Heart left ventricle (tissue), 16 donors: ENCODE results near the gene LHFPL2. TPM values are rescaled to one million over a fixed set of nuclear protein-coding genes. Genes with fewer than 3 reads are reported as not detected.

Experiments used
- ATAC-seq, 4 donors: fragments of 200-7000 bp; cut with Tn5 transposase; one replicate each; pipeline ENCODE4 v1.9.1; 2020 to 2022; ENCODE audit warnings: moderate library complexity in 4 of 4, mild to moderate bottlenecking in 3 of 4, moderate number of reproducible peaks in 1 of 4
- DNase-seq, 5 donors: peaks; one replicate each; pipeline ENCODE4 v3.0.0-alpha.2; 2020
- H3K27ac ChIP-seq, 12 donors: fragments of 200-600 bp; sonication (generic) in 4 of 12; one replicate each; pipeline versions ENCODE4 v1.5.0 to v1.8.0; 2016 to 2022; ENCODE audit warnings: mild to moderate bottlenecking in 2 of 12
- H3K27me3 ChIP-seq, 9 donors: fragments of 200-600 bp; sonication (generic) in 2 of 9; one replicate each; pipeline versions ENCODE4 v1.5.1 to v1.8.0; 2016 to 2022; ENCODE audit warnings: mild to moderate bottlenecking in 3 of 9
- H3K36me3 ChIP-seq, 9 donors: fragments of 200-600 bp; sonication (generic) in 2 of 9; one replicate each; pipeline versions ENCODE4 v1.5.0 to v1.8.0; 2018 to 2022; ENCODE audit warnings: mild to moderate bottlenecking in 2 of 9
- H3K4me1 ChIP-seq, 12 donors: fragments of 200-600 bp; sonication (generic) in 4 of 12; one replicate each; pipeline versions ENCODE4 v1.5.0 to v1.8.0; 2016 to 2022; ENCODE audit warnings: mild to moderate bottlenecking in 3 of 12
- H3K4me3 ChIP-seq, 12 donors: fragments of 200-600 bp; sonication (generic) in 4 of 12; one replicate each; pipeline versions ENCODE4 v1.5.0 to v1.8.0; 2017 to 2022; ENCODE audit warnings: mild to moderate bottlenecking in 9 of 12, moderate library complexity in 4 of 12
- H3K9me3 ChIP-seq, 12 donors: fragments of 200-600 bp; sonication (generic) in 4 of 12; one replicate each; pipeline versions ENCODE4 v1.5.0 to v1.8.0; 2016 to 2022; ENCODE audit warnings: mild to moderate bottlenecking in 1 of 12
- POLR2A ChIP-seq, 2 donors: fragments of 450-650 bp; IDR thresholded peaks; one replicate each; pipeline ENCODE4 v1.6.1; 2017; ENCODE audit warnings: antibody characterized with exemption in 2 of 2, mild to moderate bottlenecking in 2 of 2, moderate library complexity in 2 of 2
- WGBS, 4 donors: extraction: QIAGEN DNeasy Blood & Tissue Kit in 2 of 4; methylation state at CpG; one replicate each; pipeline versions ENCODE4 v1.1.5 to v1.1.7; 2013 to 2018; 5-methylcytosine and 5-hydroxymethylcytosine counted together
- intact Hi-C, 10 donors: fragments of 100-400 bp; cut with DNase I; formaldehyde crosslinking; loops; one replicate each; pipeline versions ENCODE4 v1.11.1 to v1.14.2; 2022
- polyA plus RNA-seq, 2 donors: library from polyadenylated mRNA; stranded (reverse); fragments of 200-250 nt; gene quantifications; one replicate each; pipeline ENCODE4 v1.2.3, GENCODE V29; 2013
- total RNA-seq, 9 donors: library from RNA; depleted of rRNA in 2 of 9; stranded (reverse); fragments of >200 nt in 2 of 9; fragmentation: NEBNext Ultra II Directional in 3 of 9; extraction: Animal tissue kit (Norgen Biotek cat#: 25700) in 3 of 9; gene quantifications; one replicate each; pipeline versions ENCODE4 v1.1.0 to v1.2.4, GENCODE V29; 2016 to 2023
- TF ChIP-seq, protein P1 (sequence below), 12 donors: fragments of 200-600 bp; sonication (generic) in 4 of 12; IDR thresholded peaks; one replicate each; pipeline versions ENCODE4 v1.5.0 to v1.8.0; 2018 to 2022; ENCODE audit warnings: antibody characterized with exemption in 12 of 12, mild to moderate bottlenecking in 5 of 12
- donor health status: ischemic (EF 13 %, LVEDD 7.1; RV severe dilation, severe dysfunction).
- donor health status: healthy with polysubstance abuse.
- donor health status: DM: no; HTN: yes; CAD: no.
- donor health status: DM: no; HTN: no; CAD: no.
- donor health status: ischemic (EF 25% LVEDD 6.9; RV normal size, moderate dysfunction).
- donor health status: ischemic (EF 25% LVEDD 5.7; RV mildly dilated, moderate dysfunction).
- donor health status: healthy.
- donor health status: DM: yes; HTN: yes; CAD: no.
- donor health status: ischemic (EF 35%, LVEDD 5.7; RV mildly dilated, moderate dysfunction).
- donor health status: nonischemic (EF 11% LVEDD 7.7; RV severe dilation, severe dysfunction).
- donor health status: DM: yes; HTN: yes; CAD: no.
- donor health status: PGD.
- donor health status: ischemic (EF 29% LVEDD 5.4; RV normal size, mild dysfunction).
- donor health status: nonischemic (EF 23%, LVEDD 6.1; RV moderate dilation, normal function).

The LHFPL2 gene
- total and polyA plus RNA-seq, 11 donors = 1.8 to 35.6 (median 10.1) TPM

DNA sequence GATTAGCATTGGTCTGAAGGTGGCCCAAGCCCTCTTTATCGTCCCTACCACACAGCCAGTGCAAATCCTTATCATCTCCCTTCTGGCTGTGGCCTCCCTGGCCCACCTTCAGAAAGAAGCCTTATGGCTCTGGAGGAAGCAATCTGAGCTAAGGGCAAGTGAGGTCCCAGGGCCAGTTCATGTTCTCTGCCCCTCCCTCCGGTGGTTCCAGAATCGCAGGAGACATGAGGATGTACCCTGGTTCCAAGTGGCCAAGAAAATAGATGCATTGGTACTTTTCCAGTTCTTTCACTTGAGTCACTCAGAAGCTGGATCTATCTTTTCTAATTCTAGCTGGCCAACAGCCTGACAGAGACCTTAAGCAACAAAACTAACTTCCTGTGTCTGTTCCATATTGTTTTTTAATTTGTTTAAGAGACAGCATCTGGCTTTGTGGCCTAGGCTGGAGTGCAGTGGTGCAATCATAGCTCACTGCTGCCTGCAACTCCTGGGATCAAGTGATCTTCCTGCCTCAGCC is 60.7 kb downstream of the LHFPL2 start:
- Histone ChIP-seq H3K4me3 (no peak overlapping the region), H3K4me1 (peaks cover 0 to 46% (median 18%) of the 10 kb centered on the region in 12 donors), H3K27me3 (no peaks in the 10 kb centered on the region), H3K9me3 (peaks cover 0 to 2% (median 0%) of the 10 kb centered on the region in 12 donors), H3K36me3 (no peaks in the 10 kb centered on the region), H3K27ac (peak overlapping the region in 10 of 12 donors; percentile 2 to 48 (median 23))
- DNase-seq (peak in 1 of 5 donors; percentile 52), ATAC-seq (peak in 3 of 4 donors; percentile 62 to 70 (median 64))
- intact Hi-C loops = no loop called here
- TF ChIP-seq, protein P1, sequence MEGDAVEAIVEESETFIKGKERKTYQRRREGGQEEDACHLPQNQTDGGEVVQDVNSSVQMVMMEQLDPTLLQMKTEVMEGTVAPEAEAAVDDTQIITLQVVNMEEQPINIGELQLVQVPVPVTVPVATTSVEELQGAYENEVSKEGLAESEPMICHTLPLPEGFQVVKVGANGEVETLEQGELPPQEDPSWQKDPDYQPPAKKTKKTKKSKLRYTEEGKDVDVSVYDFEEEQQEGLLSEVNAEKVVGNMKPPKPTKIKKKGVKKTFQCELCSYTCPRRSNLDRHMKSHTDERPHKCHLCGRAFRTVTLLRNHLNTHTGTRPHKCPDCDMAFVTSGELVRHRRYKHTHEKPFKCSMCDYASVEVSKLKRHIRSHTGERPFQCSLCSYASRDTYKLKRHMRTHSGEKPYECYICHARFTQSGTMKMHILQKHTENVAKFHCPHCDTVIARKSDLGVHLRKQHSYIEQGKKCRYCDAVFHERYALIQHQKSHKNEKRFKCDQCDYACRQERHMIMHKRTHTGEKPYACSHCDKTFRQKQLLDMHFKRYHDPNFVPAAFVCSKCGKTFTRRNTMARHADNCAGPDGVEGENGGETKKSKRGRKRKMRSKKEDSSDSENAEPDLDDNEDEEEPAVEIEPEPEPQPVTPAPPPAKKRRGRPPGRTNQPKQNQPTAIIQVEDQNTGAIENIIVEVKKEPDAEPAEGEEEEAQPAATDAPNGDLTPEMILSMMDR (IDR thresholded peaks at IDR 0.05) = no peak
- no peak for TF ChIP-seq POLR2A (IDR thresholded peaks at IDR 0.05)
- 36 to 58% (median 51%) methylated on average over 3 of the region's 3 CpGs for WGBS, 4 donors

DNA sequence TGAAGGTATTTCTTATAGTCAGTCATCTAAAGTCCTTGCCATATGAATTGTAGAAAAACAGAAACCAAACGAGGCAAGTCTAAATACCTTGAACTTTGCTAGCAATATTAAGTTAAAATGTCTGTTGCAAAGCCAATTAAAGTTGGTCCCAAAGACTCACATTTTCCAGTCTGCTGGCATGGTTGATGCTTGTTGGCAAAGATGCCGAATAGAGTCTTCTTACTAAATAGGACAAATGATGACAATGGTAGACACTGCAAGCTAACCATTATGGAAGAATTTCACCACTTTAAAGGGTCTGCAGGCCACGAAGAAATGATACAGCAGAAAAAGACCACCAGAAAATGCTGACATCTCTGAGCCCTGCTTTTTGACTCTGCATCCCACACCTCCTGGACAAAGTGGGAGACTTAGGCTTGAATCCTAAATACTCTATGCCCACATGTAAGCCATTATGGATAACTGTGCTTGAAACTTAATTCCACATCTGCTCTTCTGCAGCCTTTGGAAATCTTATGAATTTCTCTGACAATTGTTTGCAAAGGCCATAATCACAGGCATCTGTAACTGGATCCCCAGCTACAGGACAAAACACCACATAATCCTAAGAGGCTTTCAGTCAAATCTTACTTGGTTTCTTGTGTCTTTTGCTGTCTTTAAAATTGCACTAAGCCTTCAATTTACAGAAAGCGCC is 61.3 kb downstream of the LHFPL2 start:
- intact Hi-C loops = no loop called here
- H3K4me3 ChIP-seq = no peak overlapping the region
- H3K36me3 ChIP-seq = no peaks in the 10 kb centered on the region
- TF ChIP-seq, protein P1 (IDR thresholded peaks at IDR 0.05) = no peak
- no peak for TF ChIP-seq POLR2A (IDR thresholded peaks at IDR 0.05)
- H3K9me3 ChIP-seq = peaks cover 0 to 2% (median 0%) of the 10 kb centered on the region in 12 donors
- H3K4me1 ChIP-seq = peaks cover 0 to 43% (median 17%) of the 10 kb centered on the region in 12 donors
- DNase-seq = no peak
- 85 to 94% (median 89%) methylated on average over 4 of the region's 4 CpGs for WGBS, 4 donors
- no peak for ATAC-seq
- H3K27me3 ChIP-seq = no peaks in the 10 kb centered on the region
- H3K27ac ChIP-seq = peak overlapping the region in 9 of 12 donors; percentile 4 to 48 (median 24)

DNA sequence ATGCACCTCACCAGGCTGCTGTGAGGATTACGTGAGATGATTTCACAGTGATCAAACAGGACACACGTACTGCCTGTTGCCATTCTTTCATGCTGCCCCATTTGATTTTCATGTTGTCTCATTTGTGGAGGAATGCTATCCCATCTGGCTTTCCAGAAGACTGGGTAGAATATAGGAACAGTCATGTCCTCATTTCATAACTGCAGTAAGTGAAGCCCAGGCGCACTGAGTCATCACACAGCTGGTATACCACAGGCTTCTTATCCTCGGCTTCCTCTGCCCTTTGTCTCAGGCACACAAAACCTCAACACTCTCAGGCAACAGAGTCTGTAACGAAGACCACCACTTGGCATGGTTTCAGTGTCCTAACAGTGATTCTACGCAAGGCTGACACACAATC is 62.3 kb downstream of the LHFPL2 start:
- intact Hi-C loops = no loop called here
- ATAC-seq = peak in 2 of 4 donors; percentile 62 to 75
- no peak for TF ChIP-seq POLR2A (IDR thresholded peaks at IDR 0.05)
- TF ChIP-seq, protein P1 (IDR thresholded peaks at IDR 0.05) = no peak

DNA sequence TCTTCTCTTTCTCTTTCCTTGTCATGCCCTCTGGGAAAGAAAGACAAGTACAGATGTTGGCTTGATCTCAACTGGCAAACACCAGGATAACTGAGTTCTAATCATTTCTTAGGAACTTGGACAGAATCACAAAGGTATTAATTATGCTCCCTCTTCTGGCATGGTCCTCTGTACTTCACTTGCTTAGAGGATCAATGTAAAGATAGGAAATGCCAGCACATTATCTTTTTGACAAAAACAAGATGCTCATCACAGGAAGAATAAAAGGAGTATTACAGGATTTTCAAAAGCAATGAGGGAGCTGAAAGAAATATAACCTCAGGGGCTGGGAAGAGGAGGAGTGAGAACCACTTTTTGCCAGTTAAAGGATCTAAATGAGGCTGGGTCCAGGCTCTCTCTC is 70.6 kb downstream of the LHFPL2 start:
- H3K9me3 ChIP-seq = no peaks in the 10 kb centered on the region
- H3K4me1 ChIP-seq = peaks cover 3 to 43% (median 27%) of the 10 kb centered on the region in 12 donors
- TF ChIP-seq POLR2A (IDR thresholded peaks at IDR 0.05) = no peak
- TF ChIP-seq, protein P1 (IDR thresholded peaks at IDR 0.05) = no peak
- ATAC-seq (no peak), DNase-seq (no peak)
- H3K27me3 ChIP-seq = no peaks in the 10 kb centered on the region
- H3K27ac ChIP-seq = peak overlapping the region in 4 of 12 donors; percentile 2 to 59 (median 18)
- H3K4me3 ChIP-seq = no peak overlapping the region
- no peaks in the 10 kb centered on the region for H3K36me3 ChIP-seq
- intact Hi-C loops = no loop called here

More for the DNA sequence above, 62.3 kb downstream of the LHFPL2 start:
- 88 to 94% (median 92%) methylated on average over 6 of the region's 6 CpGs for WGBS, 4 donors
- H3K9me3 ChIP-seq = peaks cover 0 to 2% (median 0%) of the 10 kb centered on the region in 12 donors
- no peaks in the 10 kb centered on the region for H3K27me3 ChIP-seq
- H3K36me3 ChIP-seq = no peaks in the 10 kb centered on the region
- no peak overlapping the region for H3K27ac ChIP-seq
- peak in 1 of 5 donors; percentile 54 for DNase-seq
- no peak overlapping the region for H3K4me3 ChIP-seq
- peaks cover 0 to 33% (median 11%) of the 10 kb centered on the region in 12 donors for H3K4me1 ChIP-seq
